ENCODE data around the gene TDRD12. TPM values are rescaled to one million over a fixed set of nuclear protein-coding genes. Genes with fewer than 3 reads are reported as not detected.
"Not testable (repeated sequence)": the region's sequence is repeated elsewhere in the genome, so short reads cannot be mapped to it uniquely, and the experiment has no call there.

TDRD12 gene
- total RNA-seq, 1 donor from 2014 or later = 0.94 TPM

DNA sequence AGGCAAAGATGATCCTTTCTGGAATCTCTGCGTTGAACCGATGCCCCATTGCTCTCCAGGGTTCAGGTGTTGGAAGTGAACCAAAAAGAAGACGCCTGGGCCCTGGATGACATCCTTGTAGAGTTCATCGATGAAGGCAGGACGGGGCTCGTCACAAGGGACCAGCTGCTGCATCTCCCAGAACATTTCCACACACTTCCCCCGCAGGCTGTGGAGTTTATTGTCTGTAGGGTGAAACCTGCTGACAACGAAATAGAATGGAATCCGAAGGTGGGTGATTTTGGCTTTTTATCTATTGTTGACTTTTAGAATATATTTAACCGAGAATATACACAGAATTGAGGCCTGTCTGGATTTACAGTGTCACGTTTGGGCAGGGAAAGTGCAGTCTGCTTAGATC, 91.6 kb downstream of the TDRD12 start:
- no peak for DNase-seq

DNA sequence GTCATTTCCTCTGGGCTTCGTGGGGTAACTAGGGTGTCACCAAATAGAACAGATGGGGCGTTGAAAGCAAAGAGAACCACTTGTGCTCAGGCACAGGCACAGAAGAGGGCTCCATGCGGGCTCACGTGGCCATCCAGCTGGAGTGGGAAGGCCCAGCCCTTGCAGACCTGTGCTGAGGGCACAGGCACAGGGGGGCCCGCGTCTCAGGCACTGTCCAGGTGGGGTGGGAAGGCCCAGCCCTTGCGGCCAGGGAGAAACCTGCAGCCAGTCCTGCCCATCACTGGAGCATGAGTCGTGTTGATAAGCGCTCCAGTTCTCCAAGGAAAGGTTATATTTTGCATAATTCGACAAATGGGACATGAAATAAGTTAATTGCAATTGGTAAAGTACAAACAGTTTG, 92.5 kb downstream of the TDRD12 start:
- no peak for DNase-seq

DNA sequence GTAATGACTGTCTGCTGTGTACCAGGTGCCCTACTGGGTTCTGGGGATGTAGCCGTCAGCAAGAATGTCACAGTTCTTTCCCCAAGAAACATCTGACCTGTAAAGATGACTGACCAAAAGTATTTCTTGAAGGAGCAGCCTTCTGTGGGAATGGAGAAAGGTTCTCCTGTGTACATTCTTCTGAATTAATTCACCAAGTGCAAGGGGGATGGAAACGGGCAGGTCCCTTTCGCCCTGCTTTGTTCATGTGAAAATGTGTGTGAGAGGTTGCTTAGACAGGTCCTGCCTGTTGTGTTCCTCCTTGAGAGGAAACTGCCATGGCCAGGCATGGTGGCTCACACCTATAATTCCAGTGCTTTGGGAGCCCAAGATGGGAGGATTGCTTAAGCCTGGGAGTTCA, 93.0 kb downstream of the TDRD12 start:
- DNase-seq = no peak

GRCh38 chr19:32813862-32814425, 94.4 kb downstream of the TDRD12 start:
- no peak for DNase-seq

GRCh38 chr19:32814624-32815023, 95.1 kb downstream of the TDRD12 start:
- no peak for DNase-seq

DNA sequence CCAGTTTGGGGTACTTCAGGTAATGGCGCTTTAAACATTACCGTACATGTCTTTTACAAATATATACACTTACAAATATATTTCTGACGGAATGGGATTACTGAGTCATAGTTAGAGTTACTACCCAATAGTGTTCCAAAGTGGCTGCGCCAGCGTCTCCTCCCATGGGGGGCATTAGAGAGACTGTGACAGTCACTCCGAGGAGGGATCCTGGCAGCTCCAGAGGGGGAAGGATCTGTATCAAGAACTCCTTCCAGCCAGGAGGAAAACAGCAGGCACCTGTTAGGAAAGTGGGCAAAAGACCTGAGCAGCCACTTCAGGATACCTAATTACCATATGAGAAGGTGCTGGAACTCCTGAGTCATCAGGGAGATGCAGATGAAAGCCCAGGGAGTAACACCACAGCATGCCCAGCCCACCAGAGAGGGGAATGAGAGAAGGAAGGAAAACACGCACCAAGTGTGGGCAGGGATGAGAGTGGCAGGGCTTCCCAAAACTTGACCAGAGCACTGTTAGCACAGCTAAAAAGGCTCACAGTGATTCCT, 97.1 kb downstream of the TDRD12 start:
- DNase-seq = no peak

- DNase-seq = no peak
These were observed 98.3 kb downstream of the TDRD12 start for GRCh38 chr19:32817569-32818476.

- no peak for DNase-seq
These were observed 99.0 kb downstream of the TDRD12 start for GRCh38 chr19:32818536-32818935.

GRCh38 chr19:32819419-32820400, 100.1 kb downstream of the TDRD12 start:
- no peak for DNase-seq

GRCh38 chr19:32822916-32823746, 103.6 kb downstream of the TDRD12 start:
- no peak for DNase-seq

DNA sequence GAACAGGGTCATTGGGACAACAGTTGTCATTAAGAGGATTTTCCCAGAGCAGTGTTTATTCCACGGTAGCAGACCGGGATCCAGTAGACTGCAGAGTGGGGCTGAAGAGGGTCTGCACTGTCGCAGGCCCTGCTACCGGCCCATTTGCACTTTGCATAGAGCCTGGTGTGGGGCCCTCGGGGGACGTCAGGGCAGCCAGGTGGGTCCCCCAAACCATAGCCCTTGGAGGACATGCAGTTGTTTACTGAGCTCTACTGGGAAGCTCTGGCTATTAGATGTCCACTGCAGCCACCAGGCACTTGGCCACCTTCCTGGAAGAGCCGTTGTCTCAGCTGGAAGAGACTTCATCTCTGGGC, 104.2 kb downstream of the TDRD12 start:
- no peak for DNase-seq

DNA sequence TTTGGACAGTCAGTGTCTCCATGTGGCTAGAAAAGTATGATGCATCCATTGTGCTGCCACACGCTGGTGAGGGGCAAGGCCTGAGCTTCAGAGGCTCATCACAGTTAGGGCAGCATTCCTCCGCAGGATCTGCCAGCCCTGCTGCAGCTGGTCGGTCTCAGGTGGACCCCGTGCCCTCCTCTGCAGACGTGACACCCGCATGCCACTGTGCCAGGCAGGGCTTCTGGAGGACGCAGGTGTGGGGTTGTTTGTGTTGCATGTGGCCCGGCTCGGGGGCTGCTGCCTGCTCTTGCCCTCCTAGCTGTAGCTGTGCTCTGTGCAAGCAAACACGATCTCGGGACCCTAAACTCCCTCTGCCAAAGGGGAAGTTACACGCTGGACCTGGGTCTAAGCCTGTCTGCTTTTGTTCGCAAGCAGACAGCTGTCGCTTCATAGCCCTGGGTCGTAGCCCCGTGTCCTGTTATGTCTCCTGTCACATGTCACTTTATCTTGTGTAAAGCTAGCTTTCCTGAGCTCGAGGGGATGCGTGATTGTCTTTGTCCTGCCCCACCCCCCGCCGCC, 104.7 kb downstream of the TDRD12 start:
- no peak for DNase-seq

DNA sequence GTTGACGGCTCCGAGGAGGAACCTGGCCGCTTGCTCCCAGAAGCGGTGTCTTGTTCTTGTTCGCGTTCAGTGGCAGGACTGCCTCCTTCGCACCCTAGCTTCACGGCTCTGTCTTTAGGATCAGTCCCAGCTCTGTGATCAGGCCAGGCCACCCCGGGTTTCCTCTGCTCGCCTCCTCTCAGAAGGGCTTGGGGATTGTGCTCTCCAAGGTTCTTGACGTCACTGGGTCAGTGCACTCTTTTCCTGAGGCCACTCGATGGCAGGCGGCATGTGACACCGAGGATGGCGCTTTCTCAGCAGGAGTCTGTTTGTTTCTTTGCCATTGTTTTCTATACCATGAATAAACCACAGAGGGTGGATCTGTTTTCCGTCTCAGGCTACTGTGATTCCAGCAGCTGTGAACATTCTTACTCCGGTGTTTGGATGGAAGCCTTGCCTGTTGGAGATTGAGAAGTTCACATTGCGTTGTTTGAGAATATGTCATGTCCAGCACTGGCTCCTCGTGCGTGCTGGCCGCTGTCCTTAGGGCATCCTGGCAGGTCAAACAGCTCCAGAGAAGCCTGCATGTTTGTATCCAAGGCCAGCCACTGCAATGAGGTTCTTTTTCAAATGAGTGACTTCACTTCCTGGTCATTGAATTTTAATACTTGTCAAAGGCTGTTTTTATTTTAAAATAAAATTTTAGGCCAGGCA, 105.5 kb downstream of the TDRD12 start:
- DNase-seq = no peak

GRCh38 chr19:32828139-32828538, 108.6 kb downstream of the TDRD12 start:
- no peak for DNase-seq

DNA sequence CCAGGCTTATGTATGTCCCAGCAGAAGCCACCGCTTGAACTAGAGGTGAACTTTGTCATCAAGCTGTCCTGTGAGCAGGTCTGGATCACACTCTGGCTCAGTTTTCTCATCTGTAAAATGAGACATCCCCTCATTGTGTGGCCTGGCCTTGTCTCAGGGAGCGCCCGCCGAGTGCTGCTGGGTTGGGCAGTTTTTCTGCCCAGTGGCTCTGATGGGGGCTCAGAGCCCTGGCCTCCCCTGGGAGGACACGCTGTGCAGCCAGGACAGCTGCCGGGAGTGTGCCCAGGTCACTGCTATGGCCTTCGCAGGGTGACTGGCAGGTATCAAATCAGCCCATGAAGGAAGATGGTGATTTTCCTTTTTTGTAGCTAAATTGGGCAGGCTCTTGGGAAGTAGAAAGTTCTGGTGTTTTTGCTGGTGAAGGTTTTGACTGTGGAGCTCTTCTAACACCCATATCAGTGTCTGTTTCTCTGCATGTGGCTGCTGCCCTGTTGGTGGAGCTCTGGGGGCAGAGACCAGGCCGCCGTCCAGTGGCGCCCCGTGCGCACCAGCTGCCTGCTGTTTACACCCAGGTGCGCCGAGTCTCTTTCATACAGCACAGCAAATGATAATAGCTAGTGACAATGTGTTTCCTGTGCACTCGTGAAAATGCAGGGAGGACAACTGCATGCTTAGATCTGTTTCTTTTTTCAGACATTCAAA, 109.2 kb downstream of the TDRD12 start:
- DNase-seq = no peak

DNA sequence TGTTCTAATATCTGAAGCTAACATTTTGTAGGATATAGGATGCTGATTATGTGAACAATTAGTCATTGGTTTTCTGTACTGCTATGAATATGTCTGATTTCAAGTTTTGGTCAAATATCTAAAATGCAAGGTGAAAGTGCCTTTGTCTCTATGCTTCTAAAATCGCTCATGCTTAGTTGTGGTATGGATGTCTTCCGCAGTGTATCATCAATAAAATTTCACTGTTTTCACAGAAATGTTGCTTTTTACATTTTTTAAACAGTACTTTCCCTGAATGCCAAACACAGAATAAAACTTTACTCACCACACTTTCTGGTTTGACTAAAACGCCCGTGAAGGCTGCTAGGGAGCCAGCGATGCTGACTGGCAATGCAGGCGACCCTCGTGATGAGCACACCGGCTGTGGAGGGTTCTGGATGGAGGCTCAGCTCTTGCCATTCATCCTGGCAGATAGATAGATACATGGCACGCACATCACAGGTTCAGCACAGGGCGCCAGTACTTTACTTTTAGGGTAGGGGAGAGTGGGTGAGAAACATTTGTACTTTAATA, 109.9 kb downstream of the TDRD12 start:
- no peak for DNase-seq

GRCh38 chr19:32830231-32831014, 110.9 kb downstream of the TDRD12 start:
- no peak for DNase-seq

DNA sequence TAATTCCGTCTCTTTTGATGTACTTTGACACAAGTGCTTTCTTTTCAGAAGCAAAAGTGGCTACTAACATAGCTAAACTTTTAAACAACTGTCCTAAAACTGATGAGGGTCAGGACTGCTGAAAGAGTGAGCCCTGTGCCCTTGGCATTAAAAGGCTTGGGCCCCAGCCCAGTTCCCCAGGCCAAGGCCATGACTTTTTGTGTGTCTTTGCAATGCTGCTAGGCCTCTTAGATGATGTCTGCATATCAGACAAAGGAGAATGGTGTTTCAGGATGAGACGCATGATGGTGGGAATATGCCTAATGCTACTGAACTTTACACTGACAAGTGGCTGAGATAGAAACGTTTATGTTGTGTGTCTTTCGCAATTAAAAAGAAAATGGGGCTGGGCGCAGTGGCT, 112.0 kb downstream of the TDRD12 start:
- no peak for DNase-seq

DNA sequence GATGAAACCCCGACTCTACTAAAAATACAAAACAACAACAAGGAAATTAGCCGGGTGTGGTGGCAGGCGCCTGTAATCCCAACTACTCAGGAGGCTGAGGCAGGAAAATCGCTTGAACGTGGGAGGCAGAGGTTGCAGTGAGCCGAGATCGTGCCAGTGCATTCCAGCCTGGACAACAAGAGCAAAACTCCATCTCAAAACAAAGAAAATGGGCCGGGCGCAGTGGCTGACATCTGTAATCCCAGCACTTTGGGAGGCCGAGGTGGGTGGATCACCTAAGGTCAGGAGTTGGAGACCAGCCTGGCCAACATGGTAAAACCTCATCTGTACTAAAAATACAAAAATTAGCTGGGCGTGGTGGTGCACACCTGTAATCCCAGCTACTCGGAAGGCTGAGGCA, 112.5 kb downstream of the TDRD12 start:
- not testable (repeated sequence) for DNase-seq
